Activated CD4-positive, alpha-beta T cell treated with anti-CD3 and anti-CD28 coated beads for 24 hours (primary cell): ENCODE results near the gene GTPBP2.
A peak's percentile ranks its signal among the peaks of the same experiment; 100 is the strongest.
"Not testable (repeated sequence)": the region's sequence is repeated elsewhere in the genome, so short reads cannot be mapped to it uniquely, and the experiment has no call there.

Experiments used
- DNase-seq, 2 donors: peaks; one replicate each; pipeline ENCODE4 v3.0.0-alpha.2; 2020; ENCODE audit warnings: low read depth in 2 of 2

GTPBP2 gene

GRCh38 chr6:43662948-43663347 lies 33.9 kb upstream of the GTPBP2 start:
- not testable (repeated sequence) for DNase-seq

GRCh38 chr6:43658161-43658560 lies 29.1 kb upstream of the GTPBP2 start:
- DNase-seq, result no peak

GRCh38 chr6:43657221-43657802 lies 28.2 kb upstream of the GTPBP2 start:
- no peak for DNase-seq

GRCh38 chr6:43652822-43653221 lies 23.8 kb upstream of the GTPBP2 start:
- not testable (repeated sequence) for DNase-seq

- DNase-seq, result no peak
Measured at GRCh38 chr6:43648248-43648647, 19.2 kb upstream of the GTPBP2 start.

- DNase-seq, result no peak
Measured at GRCh38 chr6:43647613-43648012, 18.5 kb upstream of the GTPBP2 start.

GRCh38 chr6:43645613-43645964 lies 16.5 kb upstream of the GTPBP2 start:
- DNase-seq, result no peak

GRCh38 chr6:43644940-43645612 lies 16.0 kb upstream of the GTPBP2 start, which contains the start of gene RSPH9:
RSPH9 (plus strand) TSS chr6:43645036; CDS start chr6:43645099, 63 bp downstream.
- DNase-seq, result peak; percentile 33 to 66

GRCh38 chr6:43639984-43640800 lies 11.1 kb upstream of the GTPBP2 start:
- no peak for DNase-seq

- no peak for DNase-seq
Measured at GRCh38 chr6:43636308-43636659, 7.2 kb upstream of the GTPBP2 start.

GRCh38 chr6:43635387-43636307 lies 6.6 kb upstream of the GTPBP2 start, which contains the start of gene MAD2L1BP:
MAD2L1BP (plus strand) TSS chr6:43635840; CDS start chr6:43635876, 36 bp downstream.
- peak; percentile 79 to 82 for DNase-seq

- DNase-seq, result no peak
Measured at GRCh38 chr6:43634702-43635303, 5.7 kb upstream of the GTPBP2 start.

GRCh38 chr6:43633002-43633401 lies 3.9 kb upstream of the GTPBP2 start:
- not testable (repeated sequence) for DNase-seq

- no peak for DNase-seq
Measured at GRCh38 chr6:43630980-43631619, 2.0 kb upstream of the GTPBP2 start.

- peak; percentile 76 to 88 for DNase-seq
Measured at GRCh38 chr6:43629505-43630300, 639 bp upstream of the GTPBP2 start.

GRCh38 chr6:43628393-43629103 lies 516 bp downstream of the GTPBP2 start:
- peak; percentile 15 to 35 for DNase-seq

GRCh38 chr6:43627008-43627825 lies 1.8 kb downstream of the GTPBP2 start:
- DNase-seq, result no peak

GRCh38 chr6:43625393-43625992 lies 3.6 kb downstream of the GTPBP2 start:
- DNase-seq, result no peak
